ENCODE data around the gene ARPC5L.

ARPC5L gene

DNA sequence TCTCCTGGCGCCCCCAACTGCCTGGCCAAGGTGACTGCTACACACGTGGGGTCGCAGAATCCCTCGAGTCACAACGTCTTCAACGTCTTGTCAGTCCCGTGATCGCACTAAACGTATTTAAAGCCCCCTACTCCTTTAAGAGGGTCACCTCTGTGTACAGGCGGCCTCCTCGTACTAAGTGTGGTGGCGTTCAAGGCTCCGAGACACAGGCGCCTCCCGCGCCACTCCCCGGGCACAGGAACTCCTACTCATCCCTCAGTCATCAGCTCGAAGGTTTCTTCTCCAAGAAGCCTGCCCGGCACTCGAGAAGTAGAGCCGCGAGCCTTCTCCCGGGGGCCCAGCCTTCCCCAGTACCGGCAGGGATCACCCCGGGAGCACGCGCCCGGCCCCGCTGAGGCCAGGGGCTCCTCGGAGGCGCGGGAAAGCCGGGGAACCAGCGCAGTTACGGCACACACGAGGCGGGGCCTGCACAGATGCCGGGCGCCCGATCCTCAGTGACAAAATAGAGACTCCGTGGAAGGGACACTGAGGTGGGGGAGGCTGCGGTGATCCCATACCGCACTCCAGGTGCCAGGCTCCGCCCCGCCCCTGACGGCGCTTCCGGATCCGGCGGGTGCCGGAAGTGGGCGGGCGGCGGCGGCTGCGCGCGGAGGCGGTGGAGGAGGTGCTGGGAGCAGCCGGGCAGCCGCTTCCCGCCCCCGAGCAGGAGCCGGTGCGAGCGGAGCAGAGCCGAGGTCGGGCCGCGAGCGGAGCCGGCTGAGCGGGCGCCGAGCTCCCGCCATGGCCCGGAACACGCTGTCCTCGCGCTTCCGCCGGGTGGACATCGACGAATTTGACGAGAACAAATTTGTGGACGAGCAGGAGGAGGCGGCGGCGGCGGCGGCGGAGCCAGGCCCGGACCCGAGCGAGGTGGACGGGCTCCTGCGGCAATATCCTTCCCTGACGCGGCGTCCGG, 6.9 kb downstream of the ARPC5L start:
- peak; percentile 93 for DNase-seq (ENCODE audit: low spot score)

DNA sequence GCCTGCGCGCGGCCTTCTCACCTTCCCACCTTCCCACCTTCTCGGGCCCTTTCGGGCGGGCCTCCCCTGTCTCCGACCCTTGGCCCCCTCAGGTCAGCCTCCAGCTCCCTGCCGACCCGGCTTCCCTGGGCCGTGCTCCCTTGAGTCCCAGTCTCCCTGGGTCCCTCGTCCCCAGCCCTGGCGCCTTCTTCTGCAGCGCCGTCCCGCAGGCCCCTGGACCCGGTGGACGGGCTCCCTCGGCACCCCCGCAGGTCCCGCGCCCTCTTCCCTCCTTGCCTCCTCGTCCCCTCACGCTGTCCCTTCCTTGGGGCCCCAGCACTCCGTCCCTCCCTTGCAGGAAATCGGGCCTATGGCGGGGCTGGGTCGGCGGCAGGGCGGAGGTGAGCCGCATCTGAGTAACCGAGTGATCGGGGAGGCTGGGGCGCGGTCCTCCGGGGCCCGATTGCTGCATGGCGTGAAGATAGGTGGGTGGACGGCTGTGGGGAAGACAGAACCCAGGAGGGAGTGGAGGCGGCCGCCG, 7.6 kb downstream of the ARPC5L start:
- peak; percentile 41 for DNase-seq (ENCODE audit: low spot score)

DNA sequence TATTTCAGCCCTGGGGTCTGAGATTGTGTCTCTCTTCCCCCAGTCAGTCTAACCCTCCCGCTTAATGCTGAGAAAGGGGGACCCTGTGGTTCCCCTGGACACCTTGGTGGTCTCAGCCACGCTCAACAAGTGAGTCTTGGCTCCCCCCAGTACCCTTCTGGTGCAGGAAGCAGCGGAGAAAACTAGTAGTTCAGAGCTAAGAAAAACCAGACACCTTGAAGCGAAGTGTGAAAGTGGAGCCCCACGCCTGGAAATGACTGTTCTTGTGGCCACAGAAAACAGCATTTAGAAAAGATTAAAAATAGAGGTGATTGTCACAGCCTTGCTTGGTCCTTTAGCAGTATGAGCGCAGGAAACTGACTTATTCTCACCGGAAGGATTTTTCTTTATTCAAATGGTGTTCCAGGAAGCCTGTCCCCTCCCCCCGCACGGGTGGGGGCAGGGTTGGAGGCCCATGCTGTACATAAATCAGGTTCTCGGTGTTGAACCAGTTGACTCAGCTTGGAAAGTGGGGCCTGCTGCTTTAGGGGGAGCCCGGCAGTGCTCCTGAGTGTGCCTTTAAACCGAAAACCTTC, 8.1 kb downstream of the ARPC5L start:
- peak; percentile 53 for DNase-seq (ENCODE audit: low spot score)

DNA sequence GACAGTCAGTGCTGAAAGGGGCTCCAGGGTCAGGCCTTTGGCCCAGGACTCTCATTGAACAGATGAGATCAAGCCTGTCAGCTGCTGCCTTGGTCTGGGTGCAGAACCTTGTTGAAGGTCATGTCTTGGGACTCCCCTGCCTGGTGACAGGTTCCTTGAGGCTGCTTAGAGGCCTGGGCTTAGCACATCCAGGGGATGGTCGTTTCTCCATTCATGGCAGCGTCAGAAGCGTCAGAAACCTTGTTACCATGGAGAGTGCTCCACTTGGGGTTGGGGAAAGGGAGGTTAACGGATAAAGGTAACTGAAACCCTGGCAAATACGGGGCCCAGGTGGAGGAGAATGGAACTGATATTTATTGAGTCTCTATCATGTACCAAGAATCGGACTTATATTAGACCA, 8.8 kb downstream of the ARPC5L start:
- no peak for DNase-seq (ENCODE audit: low spot score)

DNA sequence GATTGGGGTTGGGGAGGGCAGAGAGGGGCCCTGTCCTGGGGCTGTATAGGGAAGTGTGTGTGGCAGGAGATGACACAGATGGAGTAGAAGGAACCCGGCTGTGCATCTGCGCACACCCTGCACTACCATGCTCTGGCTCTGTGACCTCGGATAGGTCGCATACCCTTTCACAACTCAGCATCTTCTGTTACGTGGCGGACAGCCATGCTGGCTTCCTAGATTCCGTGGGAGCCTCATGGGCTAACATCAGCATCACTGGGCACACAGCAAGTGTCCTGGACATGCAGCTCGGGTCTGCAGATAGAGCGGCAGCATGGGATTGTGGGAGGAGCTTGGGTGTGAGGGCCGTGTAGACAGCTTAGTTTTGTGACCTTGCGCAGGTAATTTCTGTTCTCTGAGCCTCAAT, 9.2 kb downstream of the ARPC5L start:
- no peak for DNase-seq (ENCODE audit: low spot score)

DNA sequence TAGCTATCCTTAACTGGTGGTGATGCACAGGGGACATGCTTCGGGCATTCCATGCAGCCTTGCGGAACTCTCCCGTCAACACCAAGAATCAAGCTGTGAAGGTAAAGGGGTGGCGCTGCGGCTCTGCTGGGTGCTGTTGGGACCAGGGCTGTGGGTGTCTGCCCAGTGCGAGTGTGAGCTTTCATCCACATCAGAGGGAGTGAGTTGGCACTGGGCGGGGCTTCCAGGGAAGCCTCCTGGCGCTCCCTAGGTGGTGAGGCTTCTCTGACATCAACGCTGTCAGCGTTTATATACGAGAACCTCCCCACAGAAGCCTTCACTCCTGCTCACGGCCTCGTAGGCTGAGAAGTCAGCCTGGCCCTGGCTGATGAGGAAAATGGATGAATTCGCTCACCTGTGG, 11.7 kb downstream of the ARPC5L start:
- no peak for DNase-seq (ENCODE audit: low spot score)

DNA sequence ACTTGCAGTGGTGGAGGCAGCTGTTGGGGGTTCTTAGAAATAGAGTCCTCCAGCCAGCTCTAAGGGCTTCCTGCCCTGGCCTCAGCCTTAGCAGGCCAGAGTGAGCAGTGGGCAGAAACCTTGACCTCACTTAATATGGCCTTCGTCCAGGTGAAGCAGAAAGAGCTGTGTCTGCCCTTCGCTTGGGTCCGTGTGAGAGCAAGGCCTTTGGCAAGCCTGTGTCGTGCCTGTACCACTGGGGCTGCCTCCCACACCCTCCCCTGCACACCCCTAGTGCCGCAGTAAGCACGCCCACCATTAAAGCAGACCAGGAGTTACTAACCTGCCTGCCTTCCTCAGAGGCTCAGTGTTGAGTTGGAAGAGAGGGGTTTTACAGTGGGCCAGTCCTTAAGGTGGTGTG, 13.6 kb downstream of the ARPC5L start:
- no peak for DNase-seq (ENCODE audit: low spot score)

DNA sequence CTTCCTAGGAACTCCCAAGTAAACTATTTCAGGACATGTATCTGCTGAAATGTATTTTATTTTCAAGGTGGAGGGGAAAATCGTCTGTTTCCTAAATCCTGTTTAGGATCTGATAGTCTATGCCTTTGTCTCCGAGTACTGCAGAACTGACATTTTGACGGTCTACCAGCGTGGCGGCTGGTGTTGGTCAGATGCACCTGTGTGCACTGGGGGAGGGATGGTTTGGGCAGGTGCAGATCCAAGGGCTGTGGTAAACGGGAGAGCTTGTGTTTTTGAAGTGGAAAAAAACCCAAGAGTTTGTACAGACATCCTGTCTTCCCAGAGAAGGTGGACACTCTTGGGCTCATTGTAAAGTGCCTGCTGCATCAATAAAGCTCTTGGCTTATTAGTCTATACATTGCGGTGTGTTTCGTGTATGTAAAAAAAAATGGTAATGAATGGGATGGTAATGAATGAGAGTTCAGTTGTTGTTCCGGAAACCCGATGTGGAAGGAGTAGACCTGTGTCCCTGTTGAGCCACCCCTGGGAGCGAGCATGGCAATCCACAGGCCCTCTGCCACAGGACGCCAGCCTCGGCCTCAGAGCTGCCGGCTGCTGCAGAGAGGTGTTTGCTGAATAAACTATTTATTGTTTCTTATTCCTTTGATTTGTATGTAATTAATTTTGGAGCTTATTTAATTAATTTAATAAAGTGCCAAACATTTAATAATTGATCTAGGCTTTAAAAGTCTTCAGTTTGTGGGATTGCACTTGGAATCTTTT, 15.3 kb downstream of the ARPC5L start:
- DNase-seq (ENCODE audit: low spot score): no peak

DNA sequence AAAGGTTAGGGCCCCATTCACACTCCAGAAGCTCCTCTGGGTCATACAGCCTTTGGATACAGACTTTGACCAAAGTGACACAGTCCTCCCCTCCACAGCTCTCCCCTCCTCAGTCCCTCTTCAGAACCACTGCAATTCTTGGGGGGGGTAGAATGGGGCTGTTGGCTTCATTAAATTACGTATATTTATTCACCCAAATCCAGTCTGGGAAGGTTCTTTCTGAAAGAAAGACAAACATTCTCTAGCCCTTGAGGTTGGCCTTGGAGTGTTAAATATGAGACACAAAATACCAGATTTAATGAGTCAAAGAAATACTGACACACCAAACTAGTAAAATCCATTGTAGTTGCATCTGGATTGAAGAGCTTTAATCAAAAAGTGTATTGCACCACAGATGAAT, 16.1 kb downstream of the ARPC5L start:
- no peak for DNase-seq (ENCODE audit: low spot score)

DNA sequence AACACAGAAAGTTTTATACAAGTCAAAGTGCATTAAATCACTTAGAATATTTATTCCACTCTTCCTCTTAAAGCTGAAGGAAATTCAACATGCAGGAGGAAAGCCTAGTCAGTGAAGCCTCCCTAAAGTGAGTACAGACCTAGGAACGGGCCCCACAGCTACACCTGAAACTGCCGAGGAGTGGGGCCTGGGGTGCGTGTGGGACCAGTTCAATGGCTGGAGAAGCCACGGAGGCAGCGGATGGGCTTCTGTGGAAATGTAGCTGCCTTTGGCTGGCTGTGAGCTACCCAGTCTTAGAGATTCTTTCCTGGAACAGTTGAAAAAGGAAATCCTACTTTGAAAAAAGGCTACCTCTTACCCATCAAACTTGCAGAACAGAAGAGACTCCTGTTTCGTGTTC, 16.6 kb downstream of the ARPC5L start:
- no peak for DNase-seq (ENCODE audit: low spot score)

DNA sequence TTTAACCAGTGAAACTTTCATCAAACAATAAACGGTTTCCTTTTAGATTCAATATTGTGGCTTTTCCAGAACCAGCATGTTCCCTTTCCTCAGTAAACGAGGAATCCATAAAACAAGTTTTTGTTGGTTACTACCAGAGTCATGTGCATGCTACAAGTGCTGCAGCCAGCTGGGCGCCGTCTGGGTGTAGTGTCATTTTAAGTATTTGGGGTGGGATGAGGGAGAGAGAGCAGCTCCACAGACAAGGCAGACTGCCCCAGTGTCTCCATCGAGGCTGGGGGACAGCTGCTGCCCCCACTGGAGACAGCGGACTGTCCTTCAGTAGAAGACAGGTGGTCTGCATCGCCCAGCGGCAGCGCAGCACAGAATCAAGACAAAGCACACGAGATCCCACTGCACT, 17.3 kb downstream of the ARPC5L start:
- no peak for DNase-seq (ENCODE audit: low spot score)

DNA sequence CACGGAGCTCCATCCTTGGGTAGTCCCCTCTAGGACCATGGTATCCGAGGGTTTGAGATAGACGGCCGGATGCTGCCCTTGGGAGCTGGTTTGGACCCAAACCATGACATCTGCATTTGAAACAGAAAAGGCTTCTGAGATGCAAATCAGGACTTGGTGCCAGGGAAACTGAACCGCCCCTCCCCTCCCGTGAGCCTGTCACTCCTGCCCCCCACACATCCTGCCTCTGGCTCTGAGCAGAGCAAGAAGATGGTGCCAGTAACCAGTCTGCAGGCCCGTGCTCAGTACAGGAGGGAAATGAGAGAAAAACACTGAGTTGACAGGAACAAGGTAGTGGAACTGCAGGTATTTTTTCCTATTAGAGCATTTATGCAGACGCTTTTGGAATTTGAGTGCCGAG, 18.6 kb downstream of the ARPC5L start:
- no peak for DNase-seq (ENCODE audit: low spot score)

DNA sequence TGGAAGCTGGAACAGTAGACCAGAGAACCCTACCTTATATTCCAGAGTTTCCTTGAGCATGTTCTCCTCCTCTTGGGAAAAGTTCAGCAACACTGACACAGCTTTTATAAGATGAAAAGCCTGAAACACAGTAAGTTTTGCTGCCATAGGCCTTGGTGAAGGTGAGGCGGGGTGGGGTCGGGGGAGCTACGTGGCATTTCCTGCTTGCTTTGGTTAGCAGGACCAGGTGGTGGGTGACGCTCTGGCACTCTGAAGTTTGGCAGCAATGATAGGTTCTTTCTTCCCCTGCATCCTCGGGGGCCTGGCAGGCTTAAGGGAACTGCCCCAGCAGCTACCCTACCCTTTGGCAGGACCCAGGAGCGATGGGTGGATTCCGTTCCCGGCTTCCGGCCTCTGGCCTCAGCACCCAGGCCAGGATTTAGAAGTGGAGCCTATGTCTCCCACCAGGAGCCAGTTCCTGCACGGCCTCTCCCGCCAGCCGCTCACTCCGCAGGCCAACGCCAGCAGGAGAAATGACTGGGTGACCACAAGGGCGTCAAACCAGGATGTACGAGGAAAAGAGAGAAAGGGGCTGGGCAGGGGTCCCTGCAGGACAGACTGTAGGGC, 19.3 kb downstream of the ARPC5L start:
- no peak for DNase-seq (ENCODE audit: low spot score)

DNA sequence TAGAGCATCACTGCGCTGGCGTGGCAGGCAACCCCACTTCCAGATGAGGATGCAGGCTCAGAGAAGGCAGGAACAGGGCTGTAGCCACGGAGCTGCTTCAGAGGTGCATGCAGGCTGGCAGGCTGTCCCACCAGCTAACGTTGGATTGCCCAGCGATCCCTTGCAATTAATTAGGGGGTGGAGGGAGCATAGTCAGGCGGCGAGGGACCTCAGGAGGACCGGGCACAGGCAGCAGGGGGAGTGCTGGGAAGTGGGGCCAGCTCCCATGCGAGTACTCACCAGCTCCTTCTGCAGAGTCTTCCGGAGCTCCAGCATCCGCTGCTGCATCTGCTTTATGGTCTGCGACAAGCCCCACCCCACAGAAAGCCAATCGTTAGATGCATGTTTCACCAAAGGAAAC, 20.3 kb downstream of the ARPC5L start:
- no peak for DNase-seq (ENCODE audit: low spot score)

DNA sequence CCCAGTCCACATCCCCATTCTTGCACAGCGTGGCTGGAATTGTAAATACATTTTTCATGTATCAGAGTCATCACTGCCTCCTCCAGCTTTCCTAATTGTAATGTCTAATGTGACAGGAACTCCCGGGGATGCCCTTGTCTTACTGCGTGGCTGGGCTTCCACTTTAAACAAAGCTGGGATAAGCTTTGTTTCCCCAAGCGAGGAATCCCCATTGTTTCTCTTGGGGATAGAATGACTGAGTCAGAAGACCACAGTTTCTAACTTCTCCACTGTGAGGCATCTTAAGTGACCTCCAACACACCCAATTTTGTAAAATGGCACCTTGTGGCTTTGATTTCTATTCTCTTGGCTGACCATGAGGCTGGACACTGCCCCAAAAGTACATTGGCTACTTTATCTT, 22.4 kb downstream of the ARPC5L start:
- no peak for DNase-seq (ENCODE audit: low spot score)

DNA sequence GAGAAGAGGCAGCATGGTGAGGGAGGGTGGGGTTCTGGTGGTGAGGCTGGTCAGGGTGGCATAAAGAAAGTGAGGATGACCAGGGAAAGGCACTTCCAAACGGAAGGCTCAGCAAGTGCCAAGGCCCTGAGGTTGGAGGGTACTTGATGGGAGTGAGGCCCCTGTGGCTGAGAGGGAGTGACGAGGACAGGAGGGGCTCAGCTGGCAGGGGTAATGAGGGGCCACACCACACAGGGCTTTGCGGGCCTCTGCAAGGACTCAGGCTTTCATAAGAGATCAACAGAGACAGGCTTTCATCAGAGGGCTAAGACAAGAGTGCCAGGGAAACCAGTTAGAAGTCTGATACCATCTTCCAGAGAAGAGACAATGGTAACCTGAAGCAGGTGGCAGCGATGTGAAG, 23.6 kb downstream of the ARPC5L start:
- no peak for DNase-seq (ENCODE audit: low spot score)

DNA sequence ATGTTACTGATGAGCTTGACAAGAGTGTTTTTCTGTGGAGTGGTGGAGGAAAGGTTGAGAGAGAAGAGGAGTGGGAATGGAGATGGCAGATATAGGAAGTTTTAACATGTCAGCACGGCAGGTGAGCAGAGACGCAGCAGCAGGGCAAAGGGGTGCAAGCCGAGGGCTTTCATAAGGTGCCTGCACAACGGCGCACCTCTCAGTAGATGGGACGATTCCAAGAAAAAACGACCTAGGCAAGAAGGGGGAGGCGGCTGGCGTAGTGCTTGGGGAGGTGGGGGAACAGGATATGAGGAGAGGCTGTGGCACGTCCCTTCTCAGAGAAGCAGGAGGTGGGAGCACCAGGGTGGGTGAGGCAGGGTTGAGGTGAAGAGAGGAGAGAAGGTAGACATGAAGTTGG, 24.5 kb downstream of the ARPC5L start:
- DNase-seq (ENCODE audit: low spot score): no peak

DNA sequence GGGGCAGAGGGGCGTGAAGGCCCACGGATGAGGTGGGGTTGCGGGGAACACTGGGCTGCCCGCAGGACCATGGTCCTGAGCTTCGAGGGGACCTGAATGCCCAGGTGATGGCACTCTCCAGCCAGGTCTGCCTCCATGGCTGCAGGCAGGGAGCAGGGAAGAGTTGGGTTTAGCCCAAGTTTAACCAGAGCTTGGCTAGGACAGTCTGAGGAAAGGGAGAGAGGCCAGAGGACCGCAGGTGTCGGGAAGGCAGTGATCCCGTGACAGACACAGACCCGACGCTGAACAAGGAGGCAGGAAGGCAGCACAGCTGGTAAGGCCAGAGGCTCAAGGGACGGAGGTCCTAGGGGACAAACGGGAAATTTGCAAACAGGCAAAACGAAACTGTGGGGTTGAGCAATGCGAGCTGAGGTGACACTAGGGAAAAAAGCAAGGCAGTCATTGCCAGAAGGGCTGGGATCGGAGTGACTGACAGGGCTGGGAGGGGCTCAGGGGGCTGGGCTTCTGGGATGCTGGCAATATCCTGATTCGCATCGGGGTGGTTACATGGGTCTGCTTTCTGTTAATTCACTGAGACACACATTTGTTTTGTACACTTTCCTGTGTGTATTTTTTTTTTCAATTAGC, 25.0 kb downstream of the ARPC5L start:
- DNase-seq (ENCODE audit: low spot score): no peak

DNA sequence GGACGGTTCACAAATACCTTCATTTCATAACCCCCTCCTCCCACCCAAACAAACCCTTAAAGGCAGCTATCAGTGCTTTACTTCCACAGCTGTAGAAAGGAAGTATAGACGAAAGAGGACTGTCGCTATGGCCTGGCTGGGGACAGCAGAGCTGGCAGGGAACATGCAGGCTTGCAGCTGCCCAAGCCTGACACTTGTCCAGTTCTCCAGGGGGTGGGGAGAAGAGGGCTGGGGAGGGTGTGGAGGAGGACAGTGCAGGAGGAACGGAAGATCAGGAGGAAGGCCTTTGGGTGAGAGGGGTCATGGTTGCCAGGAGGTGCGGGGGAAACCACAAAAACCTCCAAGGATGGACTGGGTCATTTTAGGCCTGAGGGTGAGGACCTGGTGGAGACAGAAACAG, 25.9 kb downstream of the ARPC5L start:
- DNase-seq (ENCODE audit: low spot score): no peak

DNA sequence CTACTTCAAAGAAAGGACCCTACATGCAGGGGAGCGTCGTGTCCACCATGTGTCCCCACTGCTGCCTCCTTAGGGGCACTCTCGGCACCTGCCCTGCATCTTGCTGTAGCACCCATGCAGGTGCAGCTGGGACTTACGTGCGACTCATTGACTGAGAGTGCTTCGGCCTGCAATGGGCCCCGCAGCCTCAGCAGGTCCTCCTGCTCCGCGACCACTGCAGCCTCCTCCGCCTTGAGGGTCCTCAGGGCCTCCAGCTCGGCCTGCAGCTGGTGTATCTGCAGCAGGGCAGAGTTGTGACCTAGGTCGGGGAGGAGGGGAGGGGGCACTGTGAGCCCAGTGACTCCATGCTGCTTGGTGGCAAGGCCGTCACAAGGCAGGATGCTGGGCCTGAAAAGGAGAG, 27.1 kb downstream of the ARPC5L start:
- no peak for DNase-seq (ENCODE audit: low spot score)

DNA sequence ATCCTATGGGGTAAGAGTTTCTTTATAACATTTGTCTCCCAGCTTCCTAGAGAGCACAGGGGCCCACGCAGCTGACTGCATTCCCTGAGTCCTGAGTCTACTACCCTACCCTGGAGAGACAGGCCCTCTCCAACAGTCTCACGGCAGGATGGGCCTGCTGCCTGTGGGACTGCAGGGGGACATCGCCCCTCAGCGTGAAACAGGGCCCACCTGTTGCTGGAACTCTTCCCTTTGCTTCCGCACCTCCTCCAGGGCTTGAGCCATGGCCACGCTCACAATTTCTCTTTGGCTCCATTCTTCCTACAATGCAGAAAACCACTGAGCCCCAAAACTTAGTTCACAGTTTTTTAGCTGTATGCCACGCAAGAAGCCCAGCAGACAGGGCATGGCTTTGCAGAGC, 28.2 kb downstream of the ARPC5L start:
- no peak for DNase-seq (ENCODE audit: low spot score)
